HepG2 (cell line): ENCODE measurements around the gene CACNA1C. TPM values are rescaled to one million over a fixed set of nuclear protein-coding genes. Genes with fewer than 3 reads are reported as not detected.

Experiments used
- ATAC-seq: fragments of 200-7000 bp; cut with Tn5 transposase; 3 replicates; pipeline ENCODE4 v1.9.1; 2020; ENCODE audit warnings: mild to moderate bottlenecking, moderate library complexity
- BruUV-seq: library from RNA; stranded (reverse); fragments of 400-500 nt; replicated peaks from 2 replicates; lab custom pipeline; 2021; lab: Mats Ljungman, UMichigan
- CTCF ChIA-PET: fragments of 300-600 bp; formaldehyde crosslinking; extraction: SDS; loops from one replicate; lab custom pipeline; 2021; ENCODE audit warnings: low total read pairs, inconsistent platforms, low intra/inter-chr PET ratio; lab: Yijun Ruan, JAX
- POLR2A ChIA-PET: fragments of 350-600 bp; sonication (Branson Sonifier 250); formaldehyde crosslinking; loops from one replicate; lab custom pipeline; 2020; ENCODE audit warnings: antibody characterized with exemption, inconsistent platforms; lab: Yijun Ruan, JAX
- DNase-seq: peaks from one replicate; pipeline ENCODE4 v3.0.0-alpha.2; 2015; ENCODE audit warnings: low spot score
- FAIRE-seq: peaks from 3 replicates; lab custom pipeline; 2011; peaks lifted over from hg19 to GRCh38; lab: Jason Lieb, UNC
- H2AFZ ChIP-seq: one replicate; pipeline ENCODE4 v1.6.1; 2011; ENCODE audit warnings: low read length, inconsistent platforms
- H3K27ac ChIP-seq: fragments of 300-600 bp; 3 replicates; pipeline ENCODE4 v1.8.0; 2011; ENCODE audit warnings: mixed run types, mild to moderate bottlenecking, mixed read lengths, low read length, inconsistent platforms; ENCODE audit not compliant: insufficient read depth; ENCODE audit errors: extremely low read length
- H3K27me3 ChIP-seq, 2 experiments: fragments of 200-600 bp in 1 of 2; 2 replicates in 1 of 2; 3 replicates in 1 of 2; pipeline versions ENCODE4 v1.6.0 to v1.8.0; 2011; ENCODE audit warnings: low read length in 2 of 2, mild to moderate bottlenecking in 2 of 2, moderate library complexity in 2 of 2, inconsistent platforms in 1 of 2; ENCODE audit not compliant: insufficient read depth in 2 of 2, control insufficient read depth in 1 of 2
- H3K36me3 ChIP-seq, 2 experiments: fragments of 200-600 bp in 1 of 2; replicated peaks in 1 of 2; 2 replicates in 1 of 2; 3 replicates in 1 of 2; pipeline versions ENCODE4 v1.5.1 to v1.8.0; 2011; ENCODE audit warnings: low read length in 2 of 2, inconsistent platforms in 1 of 2; ENCODE audit not compliant: insufficient read depth in 2 of 2, control insufficient read depth in 1 of 2
- H3K4me1 ChIP-seq: 2 replicates; pipeline ENCODE4 v1.5.1; 2012; ENCODE audit warnings: low read length, inconsistent platforms; ENCODE audit not compliant: insufficient read depth
- H3K4me2 ChIP-seq: 2 replicates; pipeline ENCODE4 v1.6.0; 2011; ENCODE audit warnings: low read depth, low read length, inconsistent platforms
- H3K4me3 ChIP-seq, 3 experiments: fragments of 200-600 bp in 1 of 3; sonication (generic), shearing (Covaris generic) in 1 of 3; replicated peaks in 1 of 3; 2 replicates each; pipeline ENCODE4 v1.5.1; 2011 to 2016; ENCODE audit warnings: low read length in 3 of 3, inconsistent platforms in 2 of 3, low read depth in 2 of 3, mild to moderate bottlenecking in 2 of 3, control low read depth in 1 of 3, mixed read lengths in 1 of 3; ENCODE audit not compliant: insufficient read depth in 1 of 3
- H3K79me2 ChIP-seq: one replicate; pipeline ENCODE4 v1.6.1; 2011; ENCODE audit warnings: low read length, inconsistent platforms; ENCODE audit not compliant: insufficient read depth
- H3K9ac ChIP-seq: 2 replicates; pipeline ENCODE4 v1.6.0; 2011; ENCODE audit warnings: mild to moderate bottlenecking, low read depth, low read length, inconsistent platforms; ENCODE audit not compliant: insufficient read depth
- H3K9me3 ChIP-seq: 2 replicates; pipeline ENCODE4 v1.5.1; 2012; ENCODE audit warnings: mild to moderate bottlenecking, low read length
- H4K20me1 ChIP-seq: 2 replicates; pipeline ENCODE4 v1.6.0; 2011; ENCODE audit warnings: inconsistent platforms, mild to moderate bottlenecking, low read length, moderate library complexity; ENCODE audit not compliant: insufficient read depth
- CBX2 ChIP-seq, 2 experiments: fragments of 200-600 bp in 1 of 2; sonication (generic); formaldehyde crosslinking in 1 of 2; IDR thresholded peaks; 2 replicates each; pipeline versions ENCODE4 v1.7.0 to v1.8.1; 2018 to 2022; ENCODE audit warnings: low read depth in 2 of 2, low read length in 1 of 2, mild to moderate bottlenecking in 1 of 2, missing genetic modification reagents in 1 of 2
- CHCHD3 ChIP-seq: sonication (generic); formaldehyde crosslinking; IDR thresholded peaks from 2 replicates; pipeline ENCODE4 v1.8.0; 2022; ENCODE audit warnings: mild to moderate bottlenecking, missing genetic modification reagents, moderate library complexity
- CHD2 ChIP-seq: IDR thresholded peaks from 2 replicates; pipeline ENCODE4 v1.6.1; 2011; ENCODE audit warnings: low read depth, low read length, improper control_type of control experiment
- CSRNP2 ChIP-seq: sonication (generic); formaldehyde crosslinking; conservative IDR thresholded peaks from 2 replicates; pipeline ENCODE4 v1.8.0; 2022; ENCODE audit warnings: low read depth, missing genetic modification reagents
- ERF ChIP-seq: IDR thresholded peaks from 2 replicates; pipeline ENCODE4 v1.6.1; 2018; ENCODE audit warnings: missing biosample characterization, missing genetic modification reagents
- TEAD3 ChIP-seq: optimal IDR thresholded peaks from 2 replicates; pipeline ENCODE3; 2016; ENCODE audit warnings: borderline replicate concordance
- WGBS: methylation state at CpG from one replicate; pipeline ENCODE4 v1.1.6; 2017; ENCODE audit warnings: low lambda C conversion rate; 5-methylcytosine and 5-hydroxymethylcytosine counted together
- in situ Hi-C: cut with HindIII; loops from 2 replicates; pipeline ENCODE4 v1.10.0; 2017; ENCODE audit warnings: low pct_unique_long_range_greater_than_20kb; ENCODE audit not compliant: extremely low pct_ligation_motif_present
- intact Hi-C: fragments of 100-400 bp; cut with micrococcal nuclease; formaldehyde crosslinking; loops from one replicate; pipeline ENCODE4 v1.10.0; 2022; ENCODE audit not compliant: unreplicated experiment
- polyA plus RNA-seq, 8 experiments: library from polyadenylated mRNA; depleted of rRNA in 3 of 8; stranded (reverse) in 7 of 8; unstranded in 1 of 8; fragments of >200 nt; fragmentation: Illumina TruSeq in 4 of 8; extraction: Trizol in 4 of 8; gene quantifications; 2 replicates each; pipeline versions ENCODE4 v1.2.1 to v1.2.3, GENCODE V29; 2011 to 2016; ENCODE audit warnings: low read depth in 4 of 8, missing spikeins in 1 of 8, mixed read lengths in 1 of 8; ENCODE audit not compliant: insufficient read depth in 1 of 8
- total RNA-seq, 5 experiments: library from RNA; depleted of rRNA; stranded (reverse); fragments of >200 nt; fragmentation: Illumina TruSeq; extraction: Trizol; gene quantifications; 2 replicates each; pipeline ENCODE4 v1.2.3, GENCODE V29; 2016; ENCODE audit warnings: low read depth in 1 of 5

The CACNA1C gene
- total and polyA plus RNA-seq, 2 of the 13 experiments (the other 11 are each of a cell fraction or from before 2014, with no cell fraction given): not detected

GRCh38 chr12:2414810-2415567 lies 362.2 kb downstream of the CACNA1C start:
- Histone ChIP-seq H3K4me3 (no peak overlapping the region), H3K4me2 (no peak overlapping the region), H3K27me3 (peaks cover 3 to 61% of the 10 kb centered on the region in 2 experiments; a peak in 4 of 5 replicates), H3K36me3 (no peaks in the 10 kb centered on the region), H4K20me1 (no peaks in the 10 kb centered on the region), H3K9ac (no peak overlapping the region), H2AFZ (no peak overlapping the region), H3K27ac (no peak overlapping the region), H3K79me2 (no peaks in the 10 kb centered on the region), H3K4me1 (peaks cover 8% of the 10 kb centered on the region; the same call in 1 of the 2 replicates), H3K9me3 (no peaks in the 10 kb centered on the region)
- TF ChIP-seq CHCHD3 (CRISPR knock-in tag): no peak
- TF ChIP-seq CHD2: no peak
- TF ChIP-seq CSRNP2 (CRISPR knock-in tag): no peak
- peak; percentile 50 for TF ChIP-seq TEAD3 (CRISPR knock-in tag)
- TF ChIP-seq ERF (CRISPR knock-in tag): no peak
- TF ChIP-seq CBX2 (IDR thresholded peaks at IDR 0.05; ENCODE audit: low read depth, low read length): no peak
- no peak for TF ChIP-seq CBX2 (CRISPR knock-in tag; IDR thresholded peaks at IDR 0.05; ENCODE audit: low read depth)
- WGBS: 44% methylated on average over 13 of the region's 19 CpGs
- POLR2A ChIA-PET: no interaction called here
- intact Hi-C loops: no loop called here
- FAIRE-seq (no peak), ATAC-seq (peak; percentile 58), DNase-seq (no peak)
- CTCF ChIA-PET: no interaction called here
- no TSS peak for BruUV-seq
- in situ Hi-C loops: no loop called here
